HEK293T (cell line): ENCODE measurements around the gene KPNA1.

Experiments used
- CTCF ChIA-PET: fragments of 350-600 bp; formaldehyde crosslinking; extraction: SDS; loops from one replicate; lab custom pipeline; 2021; ENCODE audit warnings: antibody characterized with exemption, inconsistent platforms; lab: Yijun Ruan, JAX
- POLR2A ChIA-PET: fragments of 350-600 bp; formaldehyde crosslinking; extraction: SDS; loops from one replicate; lab custom pipeline; 2020; ENCODE audit warnings: antibody characterized with exemption, inconsistent platforms; lab: Yijun Ruan, JAX
- DNase-seq: peaks from one replicate; pipeline ENCODE4 v3.0.0; 2012; ENCODE audit warnings: mixed read lengths; ENCODE audit errors: extremely low spot score
- ARNT ChIP-seq: fragments of 450-650 bp; IDR thresholded peaks from 2 replicates; pipeline ENCODE4 v1.6.1; 2017; ENCODE audit warnings: mild to moderate bottlenecking
- BHLHE40 ChIP-seq: fragments of 450-650 bp; IDR thresholded peaks from 2 replicates; pipeline ENCODE4 v1.6.1; 2016; ENCODE audit warnings: mild to moderate bottlenecking, moderate library complexity, borderline replicate concordance
- CTBP1 ChIP-seq: fragments of 450-650 bp; IDR thresholded peaks from 2 replicates; pipeline ENCODE4 v1.6.1; 2016; ENCODE audit warnings: borderline replicate concordance
- ELF4 ChIP-seq: fragments of 450-650 bp; IDR thresholded peaks from 2 replicates; pipeline ENCODE4 v1.6.1; 2017; ENCODE audit warnings: antibody characterized with exemption
- FOXA1 ChIP-seq: fragments of 450-650 bp; IDR thresholded peaks from 2 replicates; pipeline ENCODE4 v1.6.1; 2016; ENCODE audit warnings: mild to moderate bottlenecking
- FOXK2 ChIP-seq: fragments of 450-650 bp; IDR thresholded peaks from 2 replicates; pipeline ENCODE4 v1.6.1; 2016; ENCODE audit warnings: mild to moderate bottlenecking
- FOXM1 ChIP-seq: fragments of 450-650 bp; IDR thresholded peaks from 2 replicates; pipeline ENCODE4 v1.6.1; 2017; ENCODE audit warnings: mild to moderate bottlenecking, borderline replicate concordance
- HDGF ChIP-seq: fragments of 450-650 bp; IDR thresholded peaks from 2 replicates; pipeline ENCODE4 v1.6.1; 2017; ENCODE audit warnings: antibody characterized with exemption, borderline replicate concordance
- L3MBTL2 ChIP-seq: fragments of 450-650 bp; conservative IDR thresholded peaks from 2 replicates; pipeline ENCODE4 v1.6.1; 2016; ENCODE audit warnings: mild to moderate bottlenecking
- LEF1 ChIP-seq: fragments of 450-650 bp; IDR thresholded peaks from 2 replicates; pipeline ENCODE4 v1.6.1; 2017; ENCODE audit warnings: mild to moderate bottlenecking, borderline replicate concordance
- NFRKB ChIP-seq: fragments of 450-650 bp; IDR thresholded peaks from 2 replicates; pipeline ENCODE4 v1.6.1; 2016; ENCODE audit warnings: mild to moderate bottlenecking, moderate library complexity
- PKNOX1 ChIP-seq: fragments of 450-650 bp; IDR thresholded peaks from 2 replicates; pipeline ENCODE4 v1.6.1; 2016
- SP1 ChIP-seq: fragments of 450-650 bp; IDR thresholded peaks from 2 replicates; pipeline ENCODE4 v1.6.1; 2017
- SUZ12 ChIP-seq: fragments of 450-650 bp; IDR thresholded peaks from 2 replicates; pipeline ENCODE4 v1.6.1; 2016; ENCODE audit warnings: mild to moderate bottlenecking
- TARDBP ChIP-seq: fragments of 450-650 bp; IDR thresholded peaks from 2 replicates; pipeline ENCODE4 v1.6.1; 2016
- ZNF384 ChIP-seq: fragments of 450-650 bp; IDR thresholded peaks from 2 replicates; pipeline ENCODE4 v1.6.1; 2016

Gene KPNA1

GRCh38 chr3:122496508-122496907, 18.2 kb downstream of the KPNA1 start:
- no peak for DNase-seq
- no peak for TF ChIP-seq FOXA1
- TF ChIP-seq TARDBP: no peak
- TF ChIP-seq ELF4: no peak
- TF ChIP-seq PKNOX1: no peak
- TF ChIP-seq FOXK2: no peak
- TF ChIP-seq ZNF384: no peak
- ChIA-PET CTCF (no interaction called here), POLR2A (no interaction called here)

- no peak for DNase-seq
- ChIA-PET POLR2A (interaction anchor here (0.8 to 0.9 kb wide), 2 partner anchors 21 to 71 kb away, joined by 3 to 6 read pairs; partner anchors contain the start of genes DTX3L, KPNA1 and PARP9), CTCF (interaction anchor here (0.7 kb wide), 1 partner anchor 77 kb away, joined by 3 read pairs; no protein-coding TSS in a partner anchor)
- TF ChIP-seq CTBP1: no peak
- no peak for TF ChIP-seq NFRKB
- no peak for TF ChIP-seq FOXM1
- no peak for TF ChIP-seq HDGF
- TF ChIP-seq FOXK2: no peak
- no peak for TF ChIP-seq ZNF384
- TF ChIP-seq ARNT: no peak
- TF ChIP-seq BHLHE40: no peak
- no peak for TF ChIP-seq ELF4
- no peak for TF ChIP-seq TARDBP
- TF ChIP-seq PKNOX1: no peak
- TF ChIP-seq LEF1: no peak
- no peak for TF ChIP-seq SUZ12
- TF ChIP-seq L3MBTL2: no peak
- no peak for TF ChIP-seq SP1
- no peak for TF ChIP-seq FOXA1
Measured at GRCh38 chr3:122493296-122493695, 21.4 kb downstream of the KPNA1 start.

- POLR2A ChIA-PET: interaction anchor here (1.0 kb wide), 1 partner anchor 72 kb away, joined by 3 read pairs; the partner anchor contains the start of gene WDR5B
- no peak for TF ChIP-seq L3MBTL2
- TF ChIP-seq FOXK2: no peak
- no peak for TF ChIP-seq NFRKB
- no peak for DNase-seq
- CTCF ChIA-PET: no interaction called here
Measured at GRCh38 chr3:122488262-122488973, 26.3 kb downstream of the KPNA1 start.

GRCh38 chr3:122484985-122485384, 29.8 kb downstream of the KPNA1 start:
- ChIA-PET POLR2A (no interaction called here), CTCF (no interaction called here)
- DNase-seq: no peak
- TF ChIP-seq FOXA1 (no peak), NFRKB (no peak), ELF4 (no peak), L3MBTL2 (no peak), ARNT (no peak), SP1 (no peak), CTBP1 (no peak), LEF1 (no peak), HDGF (no peak), PKNOX1 (no peak)

- TF ChIP-seq FOXK2 (no peak), L3MBTL2 (no peak), FOXM1 (no peak), ELF4 (no peak), PKNOX1 (no peak), ZNF384 (no peak), ARNT (no peak), SUZ12 (no peak), SP1 (no peak), BHLHE40 (no peak), LEF1 (no peak), NFRKB (no peak), FOXA1 (no peak), TARDBP (no peak), HDGF (no peak)
- ChIA-PET CTCF (no interaction called here), POLR2A (no interaction called here)
- DNase-seq: no peak
Measured at GRCh38 chr3:122481390-122481789, 33.3 kb downstream of the KPNA1 start.

GRCh38 chr3:122476532-122476931, 38.2 kb downstream of the KPNA1 start:
- ChIA-PET CTCF (no interaction called here), POLR2A (no interaction called here)

More at GRCh38 chr3:122476532-122476931, 38.2 kb downstream of the KPNA1 start:
- DNase-seq: no peak
- TF ChIP-seq HDGF (no peak), SP1 (no peak), L3MBTL2 (no peak), NFRKB (no peak), FOXA1 (no peak), CTBP1 (no peak), ARNT (no peak), FOXK2 (no peak), PKNOX1 (no peak), ZNF384 (no peak), FOXM1 (no peak), LEF1 (no peak)
